ENCODE results near the gene LRRTM4. TPM values are rescaled to one million over a fixed set of nuclear protein-coding genes. Genes with fewer than 3 reads are reported as not detected.

The LRRTM4 gene
- polyA plus RNA-seq, 1 of the 3 experiments (the other 2 are of a cell fraction) = 0.10 TPM

- Histone ChIP-seq H3K9me2 (no peaks in the 10 kb centered on the region), H3K4me2 (no peak overlapping the region), H4K20me1 (ENCODE audit: insufficient read depth) (no peaks in the 10 kb centered on the region), H3K36me3 (replicated peaks in 1 of 2; ENCODE audit: control insufficient read depth in 1 of 2, insufficient read depth in 2 of 2, low read length in 1 of 2) (no peaks in the 10 kb centered on the region), H3K9ac (no peak overlapping the region), H3K27ac (ENCODE audit: low read depth in 2 of 2, low read length in 1 of 2) (no peak overlapping the region), H3K79me2 (ENCODE audit: insufficient read depth) (no peaks in the 10 kb centered on the region), H3K27me3 (ENCODE audit: insufficient read depth) (no peaks in the 10 kb centered on the region), H2AFZ (ENCODE audit: low read depth) (no peak overlapping the region), H3K9me3 (no peaks in the 10 kb centered on the region), H3K4me3 (ENCODE audit: low read depth in 2 of 2, low read length in 1 of 2) (no peak overlapping the region), H3K4me1 (ENCODE audit: control insufficient read depth in 1 of 2, insufficient read depth in 2 of 2, low read depth in 1 of 2, low read length in 1 of 2) (peaks cover 0 to 2% of the 10 kb centered on the region in 2 experiments; a peak in 1 of 4 replicates), H3F3A (replicated peaks; ENCODE audit: insufficient read depth) (no peaks in the 10 kb centered on the region)
- DNase-seq = no peak
- TF ChIP-seq GABPA (IDR thresholded peaks at IDR 0.05; ENCODE audit: low read depth) = no peak
- TF ChIP-seq, protein P1, sequence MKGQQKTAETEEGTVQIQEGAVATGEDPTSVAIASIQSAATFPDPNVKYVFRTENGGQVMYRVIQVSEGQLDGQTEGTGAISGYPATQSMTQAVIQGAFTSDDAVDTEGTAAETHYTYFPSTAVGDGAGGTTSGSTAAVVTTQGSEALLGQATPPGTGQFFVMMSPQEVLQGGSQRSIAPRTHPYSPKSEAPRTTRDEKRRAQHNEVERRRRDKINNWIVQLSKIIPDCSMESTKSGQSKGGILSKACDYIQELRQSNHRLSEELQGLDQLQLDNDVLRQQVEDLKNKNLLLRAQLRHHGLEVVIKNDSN (IDR thresholded peaks at IDR 0.05; ENCODE audit: borderline replicate concordance, low read depth) = no peak
- no peak for TF ChIP-seq CTCF (IDR thresholded peaks at IDR 0.05)
- no peak for TF ChIP-seq USF2 (IDR thresholded peaks at IDR 0.05; ENCODE audit: borderline replicate concordance, low read depth, low read length)
- TF ChIP-seq RFX5 (IDR thresholded peaks at IDR 0.05; ENCODE audit: low read length) = no peak
- TF ChIP-seq NFIC (IDR thresholded peaks at IDR 0.05; ENCODE audit: borderline replicate concordance) = no peak
- TF ChIP-seq MEF2A (IDR thresholded peaks at IDR 0.05; ENCODE audit: borderline replicate concordance, low read depth) = no peak
- TF ChIP-seq MAX (IDR thresholded peaks at IDR 0.05; ENCODE audit: low read depth) = no peak
- no peak for TF ChIP-seq TEAD4 (IDR thresholded peaks at IDR 0.05; ENCODE audit: borderline replicate concordance, insufficient read depth)
- TF ChIP-seq SMC3 (IDR thresholded peaks at IDR 0.05; ENCODE audit: low read depth, low read length) = no peak
- TF ChIP-seq REST (IDR thresholded peaks at IDR 0.05; ENCODE audit: low read depth, low read length) = no peak
- no peak for TF ChIP-seq ELF1 (IDR thresholded peaks at IDR 0.05)
- no peak for TF ChIP-seq RCOR1 (IDR thresholded peaks at IDR 0.05; ENCODE audit: low read length)
- TF ChIP-seq TCF12 (IDR thresholded peaks at IDR 0.05) = no peak
- TF ChIP-seq MXI1 (IDR thresholded peaks at IDR 0.05; ENCODE audit: low read depth, low read length) = no peak
- TF ChIP-seq, protein P2, sequence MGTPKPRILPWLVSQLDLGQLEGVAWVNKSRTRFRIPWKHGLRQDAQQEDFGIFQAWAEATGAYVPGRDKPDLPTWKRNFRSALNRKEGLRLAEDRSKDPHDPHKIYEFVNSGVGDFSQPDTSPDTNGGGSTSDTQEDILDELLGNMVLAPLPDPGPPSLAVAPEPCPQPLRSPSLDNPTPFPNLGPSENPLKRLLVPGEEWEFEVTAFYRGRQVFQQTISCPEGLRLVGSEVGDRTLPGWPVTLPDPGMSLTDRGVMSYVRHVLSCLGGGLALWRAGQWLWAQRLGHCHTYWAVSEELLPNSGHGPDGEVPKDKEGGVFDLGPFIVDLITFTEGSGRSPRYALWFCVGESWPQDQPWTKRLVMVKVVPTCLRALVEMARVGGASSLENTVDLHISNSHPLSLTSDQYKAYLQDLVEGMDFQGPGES (IDR thresholded peaks at IDR 0.05; ENCODE audit: low read depth, low read length) = no peak
- TF ChIP-seq EZH2phosphoT487 (IDR thresholded peaks at IDR 0.05; ENCODE audit: borderline replicate concordance, low read depth) = no peak
- POLR2A ChIA-PET = no interaction called here
- CTCF ChIA-PET = no interaction called here
- WGBS (ENCODE audit: low lambda C conversion rate) = 16% methylated on average over 5 of the region's 5 CpGs
Measured at GRCh38 chr2:77328134-77328931, 193.8 kb downstream of the LRRTM4 start.

All from SK-N-SH (cell line).